Parathyroid adenoma (tissue), 2 donors: Measurements from ENCODE around the gene OASL.
"Not testable (repeated sequence)": the region's sequence is repeated elsewhere in the genome, so short reads cannot be mapped to it uniquely, and the experiment has no call there.

Experiments
- H2AFZ ChIP-seq: fragments of 300-600 bp; sonication (generic); one replicate; pipeline ENCODE4 v1.7.0; 2017; ENCODE audit warnings: antibody characterized with exemption, mild to moderate bottlenecking
- H3K27ac ChIP-seq: fragments of 300-600 bp; sonication (generic); one replicate; pipeline ENCODE4 v1.7.0; 2017
- H3K27me3 ChIP-seq: fragments of 300-600 bp; sonication (generic); one replicate; pipeline ENCODE4 v1.7.0; 2017; ENCODE audit warnings: low read length; ENCODE audit not compliant: control insufficient read depth, insufficient read depth
- H3K36me3 ChIP-seq: fragments of 300-600 bp; sonication (generic); one replicate; pipeline ENCODE4 v1.7.0; 2017; ENCODE audit warnings: low read length; ENCODE audit not compliant: control insufficient read depth, insufficient read depth
- H3K4me1 ChIP-seq: fragments of 300-600 bp; sonication (generic); one replicate; pipeline ENCODE4 v1.7.0; 2017; ENCODE audit warnings: control low read depth
- H3K4me2 ChIP-seq: fragments of 300-600 bp; sonication (generic); one replicate; pipeline ENCODE4 v1.7.0; 2017; ENCODE audit warnings: low read length
- H3K4me3 ChIP-seq: fragments of 300-600 bp; sonication (generic); one replicate; pipeline ENCODE4 v1.7.0; 2017; ENCODE audit warnings: low read depth, low read length
- H3K79me2 ChIP-seq: fragments of 300-600 bp; sonication (generic); one replicate; pipeline ENCODE4 v1.7.0; 2017; ENCODE audit warnings: control low read depth
- H3K9ac ChIP-seq: fragments of 300-600 bp; sonication (generic); one replicate; pipeline ENCODE4 v1.7.0; 2017; ENCODE audit warnings: mild to moderate bottlenecking
- H3K9me3 ChIP-seq: fragments of 300-600 bp; sonication (generic); one replicate; pipeline ENCODE4 v1.7.0; 2017; ENCODE audit warnings: low read length; ENCODE audit not compliant: control insufficient read depth
- CTCF ChIP-seq: fragments of 300-600 bp; sonication (generic); IDR thresholded peaks from one replicate; pipeline ENCODE4 v1.7.0; 2017; ENCODE audit warnings: antibody characterized with exemption, mild to moderate bottlenecking
- donor health status: primary hyperparathyroidism.

Gene OASL

DNA sequence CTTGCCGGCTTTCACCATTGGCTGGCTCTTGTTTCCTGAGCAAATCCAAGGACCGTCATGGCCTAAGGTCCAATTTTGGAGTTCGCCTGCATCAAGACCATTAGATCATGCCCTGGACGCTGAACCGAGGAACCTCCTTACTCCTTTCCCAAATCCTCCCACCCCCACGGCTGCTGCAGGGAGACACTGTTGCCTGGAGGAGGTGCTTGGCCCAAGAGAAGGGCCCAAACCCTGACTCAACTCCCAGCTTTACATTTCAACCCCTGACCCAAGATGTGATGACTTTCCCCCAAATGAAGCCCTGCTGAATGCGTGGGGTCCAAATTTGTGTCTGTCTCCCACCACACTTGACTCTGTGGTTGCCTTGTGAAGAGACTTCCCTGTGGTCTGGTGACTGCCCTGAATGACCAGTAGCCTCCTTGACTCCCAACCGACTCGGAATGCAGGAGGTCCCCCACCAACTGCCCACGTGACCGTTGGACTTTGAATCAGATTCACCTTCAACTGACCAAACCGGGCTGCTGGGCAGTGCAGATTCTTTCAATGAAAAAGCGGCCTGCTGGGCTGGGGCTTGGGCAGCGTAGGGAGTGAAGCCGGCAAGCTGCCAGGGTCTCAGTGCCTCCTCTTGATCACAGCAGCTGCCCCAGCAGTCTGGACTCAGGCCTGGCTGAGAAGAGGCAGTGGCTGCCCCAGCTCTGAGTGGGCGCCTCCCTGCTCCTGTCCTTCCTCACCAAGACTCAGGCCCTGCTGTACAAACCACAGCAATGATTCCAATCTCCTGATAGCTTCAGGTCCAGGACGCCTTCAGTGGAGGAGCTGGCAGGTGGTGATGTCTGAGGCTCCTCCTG is 46.7 kb upstream of the OASL start:
- no peak overlapping the region for H3K4me2 ChIP-seq
- no peak overlapping the region for H3K4me3 ChIP-seq
- no peaks in the 10 kb centered on the region for H3K27me3 ChIP-seq
- no peaks in the 10 kb centered on the region for H3K36me3 ChIP-seq
- H2AFZ ChIP-seq = no peak overlapping the region
- no peak for TF ChIP-seq CTCF
- H3K4me1 ChIP-seq = peaks cover 10% of the 10 kb centered on the region
- H3K9ac ChIP-seq = no peak overlapping the region
- H3K9me3 ChIP-seq = no peaks in the 10 kb centered on the region
- no peak overlapping the region for H3K27ac ChIP-seq
- no peaks in the 10 kb centered on the region for H3K79me2 ChIP-seq

DNA sequence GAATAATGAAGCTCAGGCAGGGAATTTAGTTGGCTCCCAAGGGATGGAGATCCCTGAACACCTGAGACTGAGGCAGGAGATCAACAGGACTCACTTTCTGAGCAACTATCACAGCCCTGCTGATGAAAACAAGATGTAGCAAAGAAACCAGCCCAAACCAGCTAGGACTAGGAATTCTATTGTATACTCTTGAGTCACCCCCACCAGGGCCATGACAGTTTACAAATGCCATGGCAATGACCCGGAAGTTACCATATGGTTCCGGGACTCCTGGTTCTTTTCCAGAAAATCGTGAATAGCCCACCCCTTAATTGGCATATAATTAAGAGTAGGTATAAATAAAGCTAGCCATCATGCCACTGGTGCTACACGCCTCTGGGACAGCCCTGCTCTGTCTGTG is 46.0 kb upstream of the OASL start:
- Histone ChIP-seq H2AFZ (no peak overlapping the region), H3K27ac (no peak overlapping the region), H3K4me3 (no peak overlapping the region), H3K9me3 (no peaks in the 10 kb centered on the region), H3K9ac (no peak overlapping the region), H3K79me2 (no peaks in the 10 kb centered on the region), H3K4me2 (no peak overlapping the region), H3K27me3 (no peaks in the 10 kb centered on the region), H3K36me3 (no peaks in the 10 kb centered on the region), H3K4me1 (peaks cover 4% of the 10 kb centered on the region)
- TF ChIP-seq CTCF = no peak

DNA sequence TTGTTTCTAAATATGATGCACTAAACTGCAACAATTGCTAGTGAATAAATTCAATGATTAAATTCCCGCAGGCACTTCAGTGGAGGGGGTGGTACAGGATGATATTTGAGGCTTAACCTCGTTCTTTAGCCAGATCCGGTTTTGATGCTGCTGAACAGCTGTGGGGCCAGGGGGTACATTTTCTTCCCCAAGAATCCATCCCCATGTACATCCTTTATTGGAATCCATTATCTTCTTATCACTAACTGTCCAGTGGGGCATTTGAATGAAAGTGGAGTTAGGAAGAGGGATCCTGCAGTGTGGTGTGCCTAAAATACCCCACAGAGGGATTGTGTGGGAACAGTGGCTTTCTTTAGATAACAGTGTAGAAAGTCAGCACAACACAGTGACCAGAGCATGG is 45.2 kb upstream of the OASL start:
- no peaks in the 10 kb centered on the region for H3K36me3 ChIP-seq
- H3K79me2 ChIP-seq = no peaks in the 10 kb centered on the region
- no peak overlapping the region for H3K9ac ChIP-seq
- H3K4me3 ChIP-seq = no peak overlapping the region
- no peaks in the 10 kb centered on the region for H3K9me3 ChIP-seq
- H3K4me2 ChIP-seq = no peak overlapping the region
- no peaks in the 10 kb centered on the region for H3K4me1 ChIP-seq
- H3K27ac ChIP-seq = no peak overlapping the region
- no peak overlapping the region for H2AFZ ChIP-seq
- TF ChIP-seq CTCF = no peak
- no peaks in the 10 kb centered on the region for H3K27me3 ChIP-seq

DNA sequence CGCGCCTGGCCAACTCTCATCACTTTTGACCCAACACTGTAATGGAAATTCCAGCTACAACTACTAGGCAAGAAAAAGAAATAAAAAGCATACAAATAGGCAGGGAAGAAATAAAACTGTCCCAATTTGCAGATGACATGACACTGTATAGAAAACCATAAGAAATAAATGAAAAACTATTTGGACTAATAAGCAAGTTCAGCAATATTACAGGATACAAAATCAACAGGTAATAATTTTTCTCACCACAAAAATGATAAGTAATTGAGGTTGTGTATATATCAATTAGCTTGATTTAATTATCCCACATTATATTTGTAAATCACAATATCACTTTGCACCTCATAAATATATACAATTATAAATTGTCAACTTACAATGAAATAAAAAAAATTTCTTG is 41.9 kb upstream of the OASL start:
- H3K79me2 ChIP-seq = no peaks in the 10 kb centered on the region
- no peak overlapping the region for H3K9ac ChIP-seq
- no peak overlapping the region for H2AFZ ChIP-seq
- H3K27ac ChIP-seq = no peak overlapping the region
- no peak overlapping the region for H3K4me3 ChIP-seq
- H3K9me3 ChIP-seq = no peaks in the 10 kb centered on the region
- H3K4me2 ChIP-seq = no peak overlapping the region
- no peaks in the 10 kb centered on the region for H3K36me3 ChIP-seq
- no peaks in the 10 kb centered on the region for H3K4me1 ChIP-seq
- H3K27me3 ChIP-seq = no peaks in the 10 kb centered on the region
- TF ChIP-seq CTCF = no peak

- no peaks in the 10 kb centered on the region for H3K27me3 ChIP-seq
- no peak for TF ChIP-seq CTCF
- H3K79me2 ChIP-seq = no peaks in the 10 kb centered on the region
- H3K9me3 ChIP-seq = no peaks in the 10 kb centered on the region
- H3K36me3 ChIP-seq = no peaks in the 10 kb centered on the region
- H3K4me1 ChIP-seq = no peaks in the 10 kb centered on the region
- no peak overlapping the region for H3K27ac ChIP-seq
- no peak overlapping the region for H3K4me2 ChIP-seq
- H2AFZ ChIP-seq = no peak overlapping the region
- no peak overlapping the region for H3K4me3 ChIP-seq
- H3K9ac ChIP-seq = no peak overlapping the region
These were observed 40.8 kb upstream of the OASL start for GRCh38 chr12:121079736-121080272.

- H3K4me2 ChIP-seq, H3K9me3 ChIP-seq, H3K9ac ChIP-seq, H3K27me3 ChIP-seq, H3K4me1 ChIP-seq, H3K79me2 ChIP-seq, H3K27ac ChIP-seq, H2AFZ ChIP-seq, H3K36me3 ChIP-seq, H3K4me3 ChIP-seq: not testable (repeated sequence)
These were observed 38.4 kb upstream of the OASL start for GRCh38 chr12:121077440-121077839.

DNA sequence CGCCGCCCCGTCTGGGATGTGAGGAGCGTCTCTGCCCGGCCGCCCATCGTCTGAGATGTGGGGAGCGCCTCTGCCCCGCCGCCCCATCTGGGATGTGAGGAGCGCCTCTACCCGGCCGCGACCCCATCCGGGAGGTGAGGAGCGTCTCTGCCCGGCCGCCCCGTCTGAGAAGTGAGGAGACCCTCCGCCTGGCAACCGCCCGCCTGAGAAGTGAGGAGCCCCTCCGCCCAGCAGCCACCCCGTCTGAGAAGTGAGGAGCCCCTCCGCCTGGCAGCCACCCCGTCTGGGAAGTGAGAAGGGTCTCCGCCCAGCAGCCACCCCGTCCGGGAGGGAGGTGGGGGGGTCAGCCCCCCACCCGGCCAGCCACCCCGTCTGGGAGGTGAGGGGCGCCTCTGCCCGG is 36.9 kb upstream of the OASL start:
- not testable (repeated sequence) for H3K4me1 ChIP-seq, H3K27me3 ChIP-seq, H3K79me2 ChIP-seq, H3K4me3 ChIP-seq, H2AFZ ChIP-seq, H3K9me3 ChIP-seq, H3K4me2 ChIP-seq, H3K36me3 ChIP-seq, H3K27ac ChIP-seq, H3K9ac ChIP-seq
